T-helper 1 cell (primary cell): ENCODE results near the gene GALNT2.
A peak's percentile ranks its signal among the peaks of the same experiment; 100 is the strongest.

Experiments
- DNase-seq, 5 donors: peaks; one replicate each; pipeline ENCODE4 v3.0.0-alpha.2; 2012 to 2020

GALNT2 gene

DNA sequence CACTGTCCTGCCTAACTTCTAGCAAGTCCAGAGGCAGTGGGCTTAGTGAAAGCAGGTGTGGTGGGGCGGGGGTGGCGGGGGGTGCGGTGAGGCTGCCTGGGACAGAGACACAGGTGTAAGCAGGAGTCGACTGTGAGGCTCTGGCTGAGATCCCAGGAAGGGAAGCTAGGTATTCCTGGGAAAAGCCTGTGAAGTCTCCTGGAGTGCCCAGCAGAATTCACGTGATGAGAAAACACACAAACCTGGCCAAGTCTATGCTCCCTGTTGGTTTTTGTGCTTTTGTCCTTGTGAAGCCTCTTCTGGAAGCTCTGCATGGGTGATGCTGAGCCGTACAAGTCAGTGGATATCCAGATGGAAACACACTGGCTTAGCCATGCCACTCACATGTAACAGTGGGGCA, 5.3 kb downstream of the GALNT2 start:
- no peak for DNase-seq

GRCh38 chr1:230072866-230073265, 5.8 kb downstream of the GALNT2 start:
- no peak for DNase-seq

- DNase-seq = no peak
These were observed 6.5 kb downstream of the GALNT2 start for GRCh38 chr1:230073371-230074035.

DNA sequence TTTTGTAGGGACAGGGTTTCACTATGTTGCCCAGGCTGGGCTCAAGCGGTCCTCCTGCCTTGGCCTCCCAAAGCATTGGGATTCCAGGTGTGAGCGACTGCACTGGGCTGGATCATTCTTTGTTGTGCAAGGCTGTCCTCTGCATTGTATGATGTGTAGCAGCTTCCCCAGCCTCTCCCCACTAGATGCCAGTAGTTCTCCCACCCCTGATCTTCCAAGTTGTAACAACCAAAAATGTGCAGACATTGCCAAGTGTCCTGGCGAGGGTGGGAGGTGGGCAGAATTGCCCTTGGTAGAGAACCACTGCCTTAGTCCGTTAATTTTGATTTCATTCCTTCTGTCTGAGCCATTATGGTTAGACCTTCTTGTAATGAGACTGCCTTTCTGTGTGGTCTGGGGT, 7.2 kb downstream of the GALNT2 start:
- no peak for DNase-seq

GRCh38 chr1:230074762-230075161, 7.7 kb downstream of the GALNT2 start:
- no peak for DNase-seq

DNA sequence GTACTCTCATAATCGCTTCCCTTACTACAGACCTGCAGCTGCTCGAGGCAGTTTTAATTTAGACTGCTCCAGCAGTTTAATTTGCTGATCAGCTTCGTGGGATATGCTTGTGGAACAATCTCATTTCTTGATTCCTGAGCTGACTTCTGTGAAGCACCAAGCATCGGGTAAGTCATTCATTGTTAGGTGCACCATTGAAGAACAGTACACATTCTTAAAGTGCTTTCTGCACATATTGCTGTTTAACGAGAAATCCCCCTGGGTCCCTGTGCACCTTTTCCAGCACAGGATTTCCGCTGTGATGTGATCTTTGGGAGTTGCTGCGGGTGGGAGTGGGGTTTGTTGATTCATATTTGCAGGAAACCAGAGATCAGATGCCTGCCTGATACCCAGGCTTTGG, 9.1 kb downstream of the GALNT2 start:
- DNase-seq = no peak

DNA sequence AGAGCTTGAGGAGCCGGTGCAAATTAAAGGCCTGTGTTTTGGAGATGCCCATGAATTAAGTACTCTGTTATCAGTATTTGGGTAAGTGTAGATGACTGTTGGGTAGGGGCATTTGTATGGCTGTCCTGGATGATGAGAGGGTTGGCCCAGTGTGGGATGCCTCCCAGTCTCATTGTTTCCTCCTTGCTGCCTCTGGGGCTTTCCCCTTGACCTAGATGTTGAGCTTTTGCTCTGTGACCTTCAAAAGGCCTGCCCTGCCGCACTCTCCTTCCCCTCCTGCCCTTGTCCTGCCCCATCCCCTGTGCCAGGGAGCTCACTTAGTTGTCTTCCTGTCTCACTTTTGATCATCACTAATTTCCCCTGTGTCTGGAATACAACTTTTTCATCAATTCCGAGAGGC, 10.0 kb downstream of the GALNT2 start:
- DNase-seq = no peak

DNA sequence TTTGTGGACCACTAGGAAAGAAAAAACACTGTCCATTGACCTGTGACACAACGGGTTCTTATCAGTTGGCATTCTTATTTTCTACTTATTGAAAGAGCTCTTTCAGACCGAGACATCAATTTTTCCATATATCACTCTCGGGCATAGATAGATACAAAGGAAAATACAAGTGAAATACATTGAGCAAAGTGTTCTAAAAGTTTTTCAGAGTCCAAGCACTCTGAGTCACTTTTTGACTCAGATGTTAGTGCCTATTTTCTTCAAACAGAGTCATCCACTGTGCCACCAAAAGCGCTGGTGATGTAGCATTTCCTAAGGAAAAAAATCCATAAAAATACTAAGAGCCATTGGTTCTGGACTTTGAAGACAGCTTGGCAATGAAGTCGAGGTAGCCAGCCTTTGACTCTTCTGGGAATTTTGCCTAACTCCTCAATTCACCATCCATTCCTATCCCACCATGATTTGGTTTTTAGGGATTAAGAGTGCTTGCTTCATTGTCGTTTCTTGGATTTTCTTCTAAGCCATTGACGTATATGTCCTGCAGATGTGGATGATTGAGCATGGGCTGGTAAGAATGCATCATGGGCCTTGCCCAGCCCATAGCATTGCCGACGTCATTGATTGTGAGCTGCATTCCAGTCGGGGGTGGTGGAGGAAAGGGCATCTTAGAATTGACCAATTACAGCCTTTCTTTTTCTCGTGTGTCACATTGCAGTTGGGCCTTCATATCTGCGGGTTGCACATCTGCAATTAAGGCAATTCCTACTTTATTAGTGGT, 10.6 kb downstream of the GALNT2 start:
- DNase-seq = no peak

DNA sequence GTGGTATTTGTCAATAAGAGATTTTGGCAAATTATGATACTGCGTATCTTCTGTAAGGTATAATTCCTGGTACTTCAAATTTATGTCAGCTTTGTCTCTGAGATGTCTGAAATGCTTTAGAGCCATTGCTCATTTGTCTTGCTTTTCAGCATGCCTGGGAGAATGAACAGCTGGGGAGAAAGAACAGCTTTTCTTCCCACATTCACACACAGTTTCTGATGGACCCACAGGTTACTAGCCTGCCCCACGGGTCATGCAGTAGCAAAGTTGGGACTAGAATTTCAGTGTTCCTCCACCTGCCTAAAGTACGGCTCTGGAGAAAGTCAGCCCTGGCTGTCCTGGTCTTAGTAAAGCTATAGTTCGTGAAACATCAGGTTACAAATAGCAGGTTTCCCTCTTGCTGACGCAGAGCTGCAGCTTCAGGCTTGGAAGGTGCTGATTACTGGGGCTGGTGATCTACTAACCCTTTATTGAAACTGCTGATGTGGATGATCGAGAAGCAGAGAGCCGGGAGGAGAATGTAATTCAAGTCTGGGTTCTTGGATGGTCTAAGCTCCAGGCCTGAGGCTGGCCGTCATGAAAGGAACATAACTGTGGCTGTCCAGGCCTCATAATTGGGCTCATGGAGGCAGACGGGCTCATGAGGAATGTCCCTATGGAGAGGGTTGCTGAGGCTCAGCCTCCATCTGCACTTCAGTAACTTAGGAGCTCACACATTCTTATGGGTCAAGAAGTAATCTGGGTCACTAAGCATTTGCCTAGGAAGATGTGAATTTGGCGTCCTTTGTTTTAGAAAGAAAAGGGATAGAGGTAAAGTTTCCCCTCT, 12.4 kb downstream of the GALNT2 start:
- DNase-seq = no peak

DNA sequence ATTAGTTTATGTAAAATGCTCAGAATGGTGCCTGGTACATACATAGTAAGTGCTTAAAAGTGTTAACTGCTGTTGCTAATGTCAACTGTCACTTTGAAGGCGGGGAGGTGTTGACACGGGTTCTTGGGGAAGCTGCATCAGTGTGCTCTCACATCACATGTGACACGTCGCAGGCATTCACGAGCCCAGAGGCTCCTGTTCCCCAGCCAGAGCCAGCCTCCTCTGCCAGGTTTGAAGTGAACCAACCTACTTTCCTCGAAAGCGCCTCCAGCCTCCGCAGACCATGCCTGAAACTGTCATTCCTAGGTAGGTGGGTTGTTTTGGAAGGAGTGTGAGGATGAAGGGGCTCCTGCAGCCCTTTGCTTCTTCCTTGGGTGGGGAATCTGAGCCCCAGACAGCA, 13.8 kb downstream of the GALNT2 start:
- DNase-seq = no peak

DNA sequence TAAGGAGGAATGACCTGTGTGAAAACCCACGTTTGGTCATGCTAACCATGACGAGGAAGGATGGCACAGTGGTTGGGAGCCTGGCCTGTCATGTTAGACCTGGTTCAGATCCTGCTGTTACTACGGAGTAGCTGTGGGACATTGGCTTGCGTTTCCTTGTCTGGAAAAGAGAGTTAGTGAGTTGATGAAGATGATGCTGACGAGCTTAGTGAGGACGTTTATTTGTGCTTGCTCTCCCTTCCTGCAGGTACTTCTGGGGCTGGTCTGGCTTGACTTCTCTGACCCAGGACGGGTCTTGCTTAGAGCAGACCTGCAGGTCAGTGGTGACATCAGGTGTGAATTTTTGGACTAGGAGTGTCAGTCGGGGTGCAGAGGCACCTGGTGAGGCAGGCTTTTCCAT, 14.7 kb downstream of the GALNT2 start:
- no peak for DNase-seq

DNA sequence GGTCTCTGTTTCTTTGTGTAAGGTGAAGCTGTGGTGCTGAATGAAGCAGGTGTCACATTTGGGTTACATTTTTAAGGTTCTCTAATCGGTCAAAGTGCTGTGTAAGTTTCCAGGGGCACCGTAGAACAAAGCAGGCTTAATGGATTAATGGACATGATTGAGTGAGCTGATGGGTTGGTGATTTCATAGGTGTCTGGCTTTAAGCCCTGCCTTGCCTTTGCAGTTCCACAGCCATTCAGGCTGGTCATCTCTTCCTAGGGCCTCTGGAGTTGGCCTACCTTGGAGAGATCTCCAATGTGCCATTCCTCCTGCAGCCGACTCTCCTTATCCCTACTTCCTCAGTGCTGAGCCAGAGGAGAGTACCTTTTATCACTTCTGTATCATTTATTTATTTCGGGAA, 15.2 kb downstream of the GALNT2 start:
- DNase-seq = no peak

DNA sequence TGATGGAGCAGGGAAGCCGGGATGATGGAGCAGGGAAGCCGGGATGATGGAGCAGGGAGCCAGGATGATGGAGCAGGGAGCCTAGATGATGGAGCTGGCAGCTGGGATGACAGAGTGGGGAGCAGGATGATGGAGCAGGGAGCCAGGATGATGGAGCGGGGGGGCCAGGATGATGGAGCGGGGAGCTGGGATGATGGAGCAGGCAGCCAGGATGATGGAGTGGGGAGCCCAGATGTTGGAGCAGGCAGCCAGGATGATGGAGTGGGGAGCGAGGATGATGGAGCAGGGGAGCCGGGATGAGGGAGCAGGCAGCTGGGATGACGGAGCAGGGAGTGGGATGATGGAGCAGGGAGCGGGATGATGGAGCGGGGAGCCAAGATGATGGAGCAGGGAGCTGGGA, 16.0 kb downstream of the GALNT2 start:
- no peak for DNase-seq

DNA sequence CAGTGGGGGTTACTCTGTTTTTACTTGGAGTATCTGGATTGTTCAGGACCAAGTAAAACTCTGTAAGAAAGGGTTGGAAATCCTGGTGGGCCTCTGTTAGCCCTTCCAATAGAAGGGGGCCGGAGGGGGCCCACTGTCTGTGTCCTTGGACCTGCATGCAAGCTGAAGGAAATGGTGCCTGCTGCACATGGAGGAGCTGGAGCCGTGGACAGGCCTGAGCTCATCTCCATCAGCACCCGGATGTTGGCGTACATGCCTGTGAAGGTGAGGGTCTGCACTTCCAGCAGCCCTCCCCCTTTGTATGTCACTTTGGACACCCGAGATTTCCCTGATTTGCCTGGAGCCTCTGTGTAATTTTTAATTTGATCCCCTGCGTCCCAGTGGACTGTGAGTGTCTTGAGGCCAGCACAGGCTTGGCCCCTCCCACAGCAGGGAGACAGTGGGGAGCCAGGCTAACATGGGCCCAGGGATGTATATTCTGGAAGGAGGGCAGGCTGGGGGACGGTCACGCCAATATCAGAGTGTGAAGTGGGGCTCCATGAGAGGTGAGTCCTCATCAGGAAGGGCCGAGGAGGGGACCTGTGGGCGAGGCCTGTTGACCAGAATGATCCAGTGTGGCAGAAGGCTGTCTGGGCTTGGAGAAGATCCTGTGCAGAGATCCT, 16.8 kb downstream of the GALNT2 start:
- no peak for DNase-seq

DNA sequence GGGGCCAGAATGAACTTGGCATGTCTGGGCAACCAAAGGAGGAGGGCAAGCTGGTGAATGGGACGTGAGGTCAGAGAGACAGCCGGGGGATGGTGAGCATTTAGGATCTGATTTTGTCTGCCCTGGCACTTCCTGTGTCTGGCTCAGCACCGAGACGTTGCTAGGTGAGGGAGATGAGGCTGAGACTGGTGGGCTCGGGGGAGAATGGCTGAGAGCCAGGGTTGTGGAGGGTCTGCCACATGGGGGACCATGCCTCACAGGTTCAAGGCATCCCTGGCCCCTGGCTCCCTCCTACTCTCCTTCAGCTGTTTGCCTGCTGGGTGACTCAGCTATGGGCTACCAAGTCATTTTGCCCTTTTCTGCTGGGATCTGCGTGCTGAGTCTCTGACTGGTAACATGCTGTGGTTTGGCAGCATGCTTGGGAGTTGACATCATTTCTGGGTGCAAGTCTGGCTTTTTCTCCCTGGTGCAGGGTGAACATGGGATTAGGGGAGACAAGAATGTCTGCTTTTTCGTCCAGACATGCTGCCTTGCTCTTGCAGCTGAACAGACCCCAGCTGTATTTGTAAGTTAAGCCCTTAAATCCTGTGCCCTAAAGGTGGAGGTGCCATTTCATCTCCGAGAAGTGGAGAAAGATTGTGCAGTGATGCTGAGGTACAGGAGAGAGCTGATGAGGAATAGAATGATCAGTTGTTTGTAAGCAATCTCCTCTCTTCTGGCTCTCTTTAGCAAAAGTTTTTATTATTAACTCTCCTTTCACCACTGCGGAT, 17.6 kb downstream of the GALNT2 start:
- peak in 1 of 5 donors; percentile 73 for DNase-seq

- no peak for DNase-seq
These were observed 18.1 kb downstream of the GALNT2 start for GRCh38 chr1:230085178-230085515.

GRCh38 chr1:230086151-230086550, 19.1 kb downstream of the GALNT2 start:
- DNase-seq = no peak

DNA sequence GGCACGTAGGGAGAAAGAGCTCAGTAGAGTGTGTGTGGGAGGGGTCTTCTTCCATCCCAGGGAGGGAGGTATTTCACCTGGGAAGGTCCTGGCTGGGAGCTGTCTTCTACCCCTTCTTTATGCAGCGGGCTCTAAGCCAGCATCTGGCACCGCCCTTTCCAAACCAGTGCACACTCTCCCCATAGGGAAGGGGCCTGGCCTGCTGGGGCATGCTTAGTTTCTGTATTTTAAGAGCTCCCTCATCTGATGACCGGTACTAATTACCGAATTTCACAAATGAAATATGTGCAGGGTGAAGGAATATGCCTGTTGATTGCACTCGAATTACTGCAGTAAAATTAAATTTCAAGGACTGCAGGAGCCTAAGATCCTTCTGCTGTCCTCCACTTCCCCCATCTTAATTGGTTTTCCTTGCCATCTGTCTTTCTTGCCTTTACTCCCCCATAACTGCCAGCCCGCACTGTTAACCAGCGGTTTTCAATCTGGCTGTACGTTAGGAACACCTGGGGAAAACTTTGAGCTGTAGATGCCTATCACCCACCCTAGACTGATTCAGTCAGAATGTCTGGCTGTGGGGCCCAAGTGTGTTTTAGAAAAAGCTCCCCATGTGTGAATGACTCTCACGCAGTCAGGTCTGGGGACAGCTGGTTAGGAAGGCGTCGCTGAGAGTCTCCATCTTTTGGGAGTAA, 20.1 kb downstream of the GALNT2 start:
- no peak for DNase-seq

- DNase-seq = no peak
These were observed 20.7 kb downstream of the GALNT2 start for GRCh38 chr1:230087717-230088105.

DNA sequence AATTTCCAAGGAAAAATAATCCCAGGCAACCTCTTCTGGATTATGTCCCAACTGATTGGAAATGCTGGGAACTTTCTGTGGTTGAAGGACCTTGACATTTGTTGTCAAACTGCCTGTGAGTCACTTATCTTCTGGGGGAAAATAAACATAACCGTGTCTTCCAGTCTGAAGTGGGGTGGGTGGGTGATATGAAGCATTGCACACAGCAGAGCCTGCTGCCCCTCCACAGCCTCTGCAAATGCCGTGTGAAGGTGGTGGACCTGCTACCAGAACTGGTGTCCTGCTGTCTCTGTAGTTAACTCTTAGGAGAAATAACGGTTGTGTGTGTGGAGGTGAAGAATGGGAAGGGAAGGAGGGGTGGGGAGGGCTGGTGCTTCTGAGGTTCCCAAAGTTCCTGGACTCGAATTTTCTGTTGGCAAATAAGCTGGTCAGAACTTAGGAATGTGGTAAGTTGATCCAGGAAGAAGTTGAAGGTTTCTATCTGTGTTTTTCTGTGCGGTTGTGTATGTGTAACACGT, 23.2 kb downstream of the GALNT2 start:
- no peak for DNase-seq

GRCh38 chr1:230091473-230092231, 24.6 kb downstream of the GALNT2 start:
- DNase-seq = no peak
